H1 (cell line): Measurements from ENCODE around the gene ARMC7. TPM values are rescaled to one million over a fixed set of nuclear protein-coding genes. Genes with fewer than 3 reads are reported as not detected.

ENCODE experiments used
- CTCF ChIA-PET: fragments of 300-600 bp; sonication (Branson Sonifier 250); formaldehyde crosslinking; loops from one replicate; lab custom pipeline; 2021; ENCODE audit not compliant: partially characterized antibody; lab: Charles Lee
- POLR2A ChIA-PET: fragments of 300-600 bp; sonication (Branson Sonifier 250); formaldehyde crosslinking; loops from one replicate; lab custom pipeline; 2021; ENCODE audit warnings: inconsistent platforms; ENCODE audit not compliant: partially characterized antibody; lab: Charles Lee
- DNase-seq, 2 experiments: peaks; one replicate each; pipeline versions ENCODE4 v3.0.0 to v3.0.0-alpha.2; 2010 to 2022; ENCODE audit warnings: low spot score in 2 of 2, low read depth in 1 of 2, mixed read lengths in 1 of 2
- FAIRE-seq: peaks from 2 replicates; lab custom pipeline; 2011; peaks lifted over from hg19 to GRCh38; lab: Jason Lieb, UNC
- H2AFZ ChIP-seq: 2 replicates; pipeline ENCODE4 v1.8.1; 2012; ENCODE audit warnings: low read length, inconsistent platforms
- H2AK5ac ChIP-seq: 2 replicates; pipeline ENCODE4 v1.6.1; 2013; ENCODE audit warnings: low read depth, low read length
- H2BK120ac ChIP-seq: replicated peaks from 2 replicates; pipeline ENCODE3; 2013; ENCODE audit warnings: low read depth, low read length, inconsistent platforms
- H2BK12ac ChIP-seq: 2 replicates; pipeline ENCODE4 v1.6.1; 2013; ENCODE audit warnings: low read depth, low read length
- H2BK15ac ChIP-seq: 2 replicates; pipeline ENCODE4 v1.6.1; 2013; ENCODE audit warnings: low read length
- H2BK20ac ChIP-seq: 2 replicates; pipeline ENCODE4 v1.6.1; 2013; ENCODE audit warnings: low read length
- H2BK5ac ChIP-seq: 2 replicates; pipeline ENCODE4 v1.6.1; 2013; ENCODE audit warnings: low read depth, low read length
- H3K14ac ChIP-seq: 2 replicates; pipeline ENCODE4 v1.6.1; 2013; ENCODE audit warnings: inconsistent platforms; ENCODE audit not compliant: insufficient read length
- H3K18ac ChIP-seq: 2 replicates; pipeline ENCODE4 v1.6.1; 2013; ENCODE audit warnings: low read length; ENCODE audit errors: extremely low read depth
- H3K23ac ChIP-seq: 2 replicates; pipeline ENCODE4 v1.6.1; 2013; ENCODE audit warnings: inconsistent platforms; ENCODE audit not compliant: insufficient read length
- H3K23me2 ChIP-seq: 2 replicates; pipeline ENCODE4 v1.6.1; 2013; ENCODE audit warnings: low read depth, low read length
- H3K27ac ChIP-seq: 2 replicates; pipeline ENCODE4 v1.6.1; 2011; ENCODE audit warnings: low read depth, low read length, inconsistent platforms
- H3K27me3 ChIP-seq, 4 experiments: replicated peaks in 1 of 4; 1 replicate in 1 of 4; 2 replicates in 3 of 4; pipeline versions ENCODE4 v1.6.1 to v1.8.1; 2011 to 2013; ENCODE audit warnings: low read length in 3 of 4, mild to moderate bottlenecking in 3 of 4, inconsistent platforms in 2 of 4, mixed read lengths in 2 of 4, moderate library complexity in 1 of 4; ENCODE audit not compliant: control insufficient read depth in 3 of 4, insufficient read depth in 3 of 4; ENCODE audit errors: extremely low read depth in 1 of 4
- H3K36me3 ChIP-seq, 4 experiments: 2 replicates each; pipeline versions ENCODE4 v1.6.1 to v1.8.1; 2011 to 2013; ENCODE audit warnings: mild to moderate bottlenecking in 4 of 4, low read length in 3 of 4, moderate library complexity in 2 of 4, control low read depth in 1 of 4, inconsistent platforms in 1 of 4; ENCODE audit not compliant: insufficient read depth in 4 of 4, control insufficient read depth in 2 of 4
- H3K4ac ChIP-seq: replicated peaks from 2 replicates; pipeline ENCODE3; 2013; ENCODE audit warnings: low read length, low read depth, mixed read lengths, inconsistent platforms; ENCODE audit not compliant: insufficient read length
- H3K4me1 ChIP-seq, 4 experiments: replicated peaks in 1 of 4; 1 replicate in 1 of 4; 2 replicates in 3 of 4; pipeline versions ENCODE4 v1.6.1 to v1.8.1; 2011 to 2013; ENCODE audit warnings: low read length in 3 of 4, inconsistent platforms in 2 of 4, mixed read lengths in 1 of 4; ENCODE audit not compliant: insufficient read depth in 4 of 4, control insufficient read depth in 3 of 4
- H3K4me2 ChIP-seq, 2 experiments: 2 replicates each; pipeline versions ENCODE4 v1.6.1 to v1.8.1; 2011 to 2013; ENCODE audit warnings: low read depth in 2 of 2, low read length in 2 of 2, control low read depth in 1 of 2, inconsistent platforms in 1 of 2, mild to moderate bottlenecking in 1 of 2; ENCODE audit not compliant: insufficient read depth in 1 of 2
- H3K4me3 ChIP-seq, 4 experiments: fragments of 200-600, 300-600 bp in 1 of 4; sonication (generic), shearing (Covaris generic), sonication (Bioruptor Twin) in 1 of 4; 2 replicates each; pipeline versions ENCODE4 v1.5.1 to v1.8.1; 2011 to 2016; ENCODE audit warnings: low read length in 4 of 4, low read depth in 3 of 4, control low read depth in 2 of 4, inconsistent platforms in 2 of 4, mild to moderate bottlenecking in 2 of 4, mixed read lengths in 1 of 4, moderate library complexity in 1 of 4; ENCODE audit not compliant: insufficient read depth in 2 of 4; ENCODE audit errors: extremely low read depth in 1 of 4
- H3K56ac ChIP-seq: replicated peaks from 2 replicates; pipeline ENCODE3; 2013; ENCODE audit warnings: low read depth, mild to moderate bottlenecking, mixed read lengths, low read length, inconsistent platforms; ENCODE audit not compliant: insufficient read length
- H3K79me1 ChIP-seq: 2 replicates; pipeline ENCODE4 v1.6.1; 2013; ENCODE audit warnings: low read depth, low read length, control low read depth
- H3K79me2 ChIP-seq, 2 experiments: 2 replicates each; pipeline versions ENCODE4 v1.6.1 to v1.8.1; 2012 to 2013; ENCODE audit warnings: low read length in 2 of 2, mild to moderate bottlenecking in 2 of 2, inconsistent platforms in 1 of 2; ENCODE audit not compliant: insufficient read depth in 2 of 2, control insufficient read depth in 1 of 2
- H3K9ac ChIP-seq, 4 experiments: replicated peaks in 1 of 4; 1 replicate in 1 of 4; 2 replicates in 3 of 4; pipeline versions ENCODE4 v1.6.1 to v1.8.1; 2011 to 2013; ENCODE audit warnings: low read depth in 3 of 4, low read length in 3 of 4, control low read depth in 2 of 4, mild to moderate bottlenecking in 2 of 4, moderate library complexity in 2 of 4, inconsistent platforms in 1 of 4; ENCODE audit errors: extremely low read depth in 1 of 4
- H3K9me3 ChIP-seq, 2 experiments: 2 replicates each; pipeline versions ENCODE4 v1.6.1 to v1.8.1; 2012 to 2013; ENCODE audit warnings: mild to moderate bottlenecking in 2 of 2, moderate library complexity in 2 of 2, control low read depth in 1 of 2, inconsistent platforms in 1 of 2, low read depth in 1 of 2, low read length in 1 of 2, mixed read lengths in 1 of 2; ENCODE audit not compliant: insufficient read depth in 2 of 2
- H4K20me1 ChIP-seq, 2 experiments: replicated peaks in 1 of 2; 2 replicates each; pipeline versions ENCODE3 to v1.8.1; 2011 to 2013; ENCODE audit warnings: inconsistent platforms in 2 of 2, low read length in 2 of 2, mild to moderate bottlenecking in 1 of 2; ENCODE audit not compliant: insufficient read depth in 2 of 2, control insufficient read depth in 1 of 2
- H4K5ac ChIP-seq: 2 replicates; pipeline ENCODE4 v1.6.1; 2013; ENCODE audit warnings: low read length, low read depth, mixed read lengths, inconsistent platforms; ENCODE audit not compliant: insufficient read length
- H4K8ac ChIP-seq: 2 replicates; pipeline ENCODE4 v1.8.0; 2013; ENCODE audit warnings: mild to moderate bottlenecking, moderate library complexity, low read length, inconsistent platforms; ENCODE audit not compliant: insufficient read depth; ENCODE audit errors: extremely low read depth
- H4K91ac ChIP-seq: replicated peaks from 2 replicates; pipeline ENCODE3; 2013; ENCODE audit warnings: low read length, mixed read lengths, inconsistent platforms; ENCODE audit not compliant: insufficient read length
- SP1 ChIP-seq: IDR thresholded peaks from 2 replicates; pipeline ENCODE4 v1.6.1; 2011; ENCODE audit warnings: low read depth, low read length
- TBP ChIP-seq: IDR thresholded peaks from 2 replicates; pipeline ENCODE4 v1.6.1; 2011; ENCODE audit warnings: low read depth, low read length, improper control_type of control experiment
- WGBS, 2 experiments: shearing (Covaris generic) in 1 of 2; methylation state at CpG; one replicate each; pipeline versions ENCODE4 v1.1.6 to v1.1.7; 2013 to 2015; ENCODE audit warnings: low lambda C conversion rate in 2 of 2, mixed read lengths in 2 of 2, inconsistent platforms in 1 of 2, low coverage in 1 of 2, missing lambda C conversion rate in 1 of 2; ENCODE audit not compliant: insufficient replicate concordance in 2 of 2, insufficient coverage in 1 of 2, insufficient read length in 1 of 2; ENCODE audit errors: extremely low coverage in 1 of 2, missing lambda C conversion rate in 1 of 2; 5-methylcytosine and 5-hydroxymethylcytosine counted together
- polyA plus RNA-seq, 7 experiments: library from polyadenylated mRNA; depleted of rRNA in 3 of 7; stranded (reverse) in 5 of 7; unstranded in 2 of 7; fragments of >200 nt in 5 of 7; fragments of 200-250 nt in 2 of 7; gene quantifications; 1 replicate in 5 of 7; 2 replicates in 1 of 7; 4 replicates in 1 of 7; pipeline versions ENCODE4 v1.2.1 to v1.2.3, GENCODE V29; 2011 to 2013; ENCODE audit warnings: missing spikeins in 2 of 7, mixed read lengths in 2 of 7
- total RNA-seq: library from RNA; stranded (reverse); fragmentation: NEBNext Ultra II Directional; extraction: Animal tissue kit (Norgen Biotek cat#: 25700); gene quantifications from 2 replicates; pipeline ENCODE4 v1.2.1, GENCODE V29; 2021

ARMC7 gene
- total and polyA plus RNA-seq, 2 of the 8 experiments (the other 6 are each of a cell fraction or from before 2014, with no cell fraction given), result 9.8 to 13.6 TPM

- Histone ChIP-seq H3K27ac (0 out of 2 replicates have a peak overlapping the region, but pooled peaks have one; percentile 39), H3K79me1 (peaks cover 5% of the 10 kb centered on the region; the same call in 1 of the 2 replicates), H3K27me3 (no peaks in the 10 kb centered on the region), H3K18ac (no peak overlapping the region), H3K4me3 (peak overlapping the region; percentile 20 to 48 (median 30); a peak in 5 of 8 replicates), H3K14ac (no peak overlapping the region), H4K5ac (no peak overlapping the region), H3K36me3 (no peaks in the 10 kb centered on the region), H2BK20ac (no peak overlapping the region), H4K91ac (no peak overlapping the region), H2AK5ac (no peak overlapping the region), H3K4ac (no peak overlapping the region), H2BK12ac (no peak overlapping the region), H2BK15ac (no peak overlapping the region), H2BK120ac (no peak overlapping the region), H3K9me3 (no peaks in the 10 kb centered on the region), H3K4me2 (peak overlapping the region; percentile 66 to 99), H4K8ac (no peak overlapping the region), H2BK5ac (peak overlapping the region; percentile 13; the same call in 1 of the 2 replicates), H3K56ac (no peak overlapping the region), H3K23ac (no peak overlapping the region), H2AFZ (no peak overlapping the region), H3K79me2 (peaks cover 29 to 40% of the 10 kb centered on the region in 2 experiments), H3K23me2 (peaks cover 6% of the 10 kb centered on the region), H3K9ac (no peak overlapping the region), H3K4me1 (peaks cover 3 to 12% (median 9%) of the 10 kb centered on the region in 4 experiments; a peak in 6 of 7 replicates), H4K20me1 (no peaks in the 10 kb centered on the region)
- no peak for DNase-seq
- ChIA-PET POLR2A (interaction anchor here (0.6 to 11.6 kb wide), 48 partner anchors 8 to 257 kb away, joined by 3 to 213 read pairs (median 4); partner anchors contain the start of genes ARMC7, CDR2L, GGA3 and MRPL58), CTCF (interaction anchor here (1.3 to 1.4 kb wide), 3 partner anchors 17 to 142 kb away, joined by 3 to 7 read pairs (median 4); no protein-coding TSS in a partner anchor)
- WGBS, 2 experiments, result 43% methylated on average over 3 of the region's 3 CpGs; no CpG with 5 or more reads in 1 of the 2 experiments
- no peak for FAIRE-seq
- TF ChIP-seq TBP, result no peak; the same call in 1 of the 2 replicates
- TF ChIP-seq SP1, result 0 out of 2 replicates have a peak, but pooled peaks have one; percentile 32
These were observed 45.4 kb downstream of the ARMC7 start for GRCh38 chr17:75155191-75155601.
